ENCODE measurements around the gene SRBD1.

The SRBD1 gene

DNA sequence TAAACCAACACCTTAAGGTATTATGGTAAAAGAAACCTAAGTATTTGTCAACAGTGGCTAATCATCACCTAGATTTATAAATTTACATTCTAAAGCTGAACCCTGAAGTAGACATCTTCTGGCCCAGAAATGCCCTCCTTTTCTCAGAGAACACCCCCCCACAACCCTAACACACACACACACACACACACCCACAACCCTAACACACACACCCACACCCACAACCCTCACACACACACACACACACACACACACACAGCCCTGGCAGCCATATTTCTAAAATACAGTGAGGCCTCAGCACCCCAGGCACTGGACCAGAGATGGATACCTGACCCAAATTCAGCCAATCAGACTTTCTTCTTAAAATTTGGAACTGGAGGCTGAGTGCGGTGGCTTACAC lies 14.3 kb downstream of the SRBD1 start:
- DNase-seq (ENCODE audit: low read depth in 2 of 3, low spot score in 2 of 3), result no peak

DNA sequence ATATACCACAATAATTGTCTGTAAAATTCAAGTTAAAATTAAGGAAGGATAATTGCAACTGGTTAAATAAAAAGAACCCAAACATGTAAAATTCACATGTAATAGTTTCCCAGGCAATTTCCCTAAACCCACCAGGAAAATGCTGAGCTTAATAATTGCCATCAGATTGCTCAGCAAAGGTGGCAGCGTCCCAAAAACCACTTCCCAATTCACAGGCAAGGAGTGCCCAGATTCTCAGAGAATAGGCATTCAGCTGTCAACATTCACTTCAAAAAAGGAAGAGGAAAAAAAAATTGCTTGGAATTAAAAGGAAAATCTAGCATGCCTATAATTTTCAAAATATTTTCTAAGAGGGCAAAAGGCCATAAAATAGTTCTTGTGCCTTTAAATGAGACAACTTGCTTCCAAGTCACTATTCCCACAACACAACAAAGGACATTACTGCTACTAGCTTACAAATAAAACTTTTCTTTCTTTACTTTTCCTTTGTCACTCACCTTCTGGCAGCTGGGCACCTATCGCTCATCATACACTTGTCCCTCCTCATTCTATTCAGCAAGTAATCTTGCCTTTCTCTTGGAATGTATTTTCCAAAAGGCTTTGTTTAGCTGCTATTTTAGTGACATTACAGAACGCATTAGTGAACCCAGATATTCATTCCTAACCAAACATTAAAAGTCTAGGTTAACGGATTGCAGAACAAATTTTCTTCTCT lies 15.2 kb downstream of the SRBD1 start:
- no peak for DNase-seq (ENCODE audit: low read depth in 2 of 3, low spot score in 2 of 3)

DNA sequence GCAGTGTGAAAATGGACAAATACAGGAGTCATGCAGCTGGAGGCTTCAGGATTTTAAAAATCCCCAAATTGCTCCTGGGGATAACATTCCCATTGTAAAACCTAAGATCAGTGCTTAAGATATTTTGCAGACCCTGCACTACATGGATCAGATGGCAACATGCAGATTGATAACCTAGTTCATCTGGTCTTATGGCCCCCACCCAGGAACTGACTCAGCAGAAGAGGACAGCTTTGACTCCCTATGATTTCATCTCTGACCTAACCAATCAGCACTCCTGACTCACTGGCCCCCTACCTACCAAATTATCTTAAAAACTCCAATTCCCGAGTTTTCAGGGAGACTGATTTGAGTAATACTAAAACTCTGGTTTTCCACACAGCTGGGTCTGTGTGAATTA lies 20.0 kb downstream of the SRBD1 start:
- DNase-seq (ENCODE audit: low read depth in 2 of 3, low spot score in 2 of 3), result no peak

DNA sequence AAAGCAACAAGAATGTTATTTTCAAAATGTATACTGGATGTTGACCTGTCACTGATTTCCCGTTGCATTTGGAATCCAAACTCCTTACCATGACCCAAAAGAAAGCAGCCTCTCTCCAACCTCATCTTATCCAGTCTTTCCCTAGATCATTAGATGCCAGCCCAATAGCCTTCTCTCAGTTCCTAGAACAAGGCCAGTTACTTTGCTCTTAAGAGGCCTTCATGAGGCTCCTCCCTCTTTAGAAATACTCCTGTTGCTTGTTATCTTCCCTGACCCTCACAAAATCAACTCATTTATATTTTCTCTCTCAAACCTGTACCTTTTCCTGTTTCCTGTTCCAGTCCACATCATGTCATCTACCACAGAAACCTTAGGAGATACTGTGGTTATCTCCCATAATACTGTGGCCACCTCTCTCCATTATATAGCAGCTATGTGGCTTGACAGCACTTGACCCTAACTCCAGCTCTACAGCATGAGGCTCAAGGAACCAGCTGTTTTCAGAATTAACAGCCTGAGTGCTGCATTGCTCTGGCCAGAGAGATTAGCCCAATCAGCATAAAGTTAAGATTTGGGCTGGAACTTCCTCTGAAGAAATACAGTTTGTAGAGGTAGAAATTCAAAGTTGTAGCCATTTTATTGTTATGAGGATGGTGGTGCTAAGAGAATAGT lies 22.8 kb downstream of the SRBD1 start:
- no peak for DNase-seq (ENCODE audit: low read depth in 2 of 3, low spot score in 2 of 3)

DNA sequence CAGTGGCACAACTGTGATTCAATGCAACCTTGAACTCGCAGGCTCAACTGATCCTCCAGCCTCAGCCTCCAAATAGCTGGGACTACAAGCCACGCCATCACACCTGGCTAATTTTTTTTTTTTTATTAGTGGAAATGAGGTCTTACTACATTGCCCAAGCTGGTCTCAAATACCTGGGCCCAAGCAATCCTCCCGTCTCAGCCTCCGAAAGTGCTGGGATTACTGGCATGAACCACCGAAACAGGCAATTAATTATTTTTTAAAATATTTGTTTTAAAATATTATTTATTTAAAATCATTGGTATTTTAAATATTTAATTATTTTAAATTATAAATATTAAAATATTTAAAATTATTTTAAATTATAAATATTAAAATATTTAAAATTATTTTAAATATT lies 24.5 kb downstream of the SRBD1 start:
- no peak for DNase-seq (ENCODE audit: low read depth in 2 of 3, low spot score in 2 of 3)

DNA sequence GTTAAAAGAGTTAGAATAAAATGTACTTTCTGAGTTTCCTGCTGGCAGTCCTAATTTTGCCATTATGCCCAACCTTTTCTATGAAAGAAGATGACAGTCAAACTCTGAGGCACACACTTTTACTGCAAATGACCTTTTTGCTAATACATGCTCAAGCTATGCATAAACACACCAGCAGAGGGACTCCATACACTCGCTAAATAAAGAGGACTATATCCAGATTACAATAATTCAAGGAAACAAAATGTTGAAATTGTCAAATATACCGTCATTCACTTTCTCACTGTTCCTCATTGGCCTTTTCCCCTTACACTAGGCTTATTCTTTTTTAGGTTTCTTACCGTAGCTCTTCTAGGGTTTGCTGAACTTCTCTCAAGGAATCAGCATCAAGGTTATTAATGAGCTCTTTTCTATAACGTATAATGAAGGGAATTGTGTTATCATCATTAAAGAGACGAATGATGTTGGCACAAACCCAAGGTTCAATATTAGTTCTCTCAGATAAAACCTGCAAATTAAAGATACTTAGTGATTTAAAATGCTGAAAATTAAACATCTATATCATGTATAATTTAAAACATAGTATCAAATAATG lies 25.7 kb downstream of the SRBD1 start:
- no peak for DNase-seq (ENCODE audit: low read depth in 2 of 3, low spot score in 2 of 3)

DNA sequence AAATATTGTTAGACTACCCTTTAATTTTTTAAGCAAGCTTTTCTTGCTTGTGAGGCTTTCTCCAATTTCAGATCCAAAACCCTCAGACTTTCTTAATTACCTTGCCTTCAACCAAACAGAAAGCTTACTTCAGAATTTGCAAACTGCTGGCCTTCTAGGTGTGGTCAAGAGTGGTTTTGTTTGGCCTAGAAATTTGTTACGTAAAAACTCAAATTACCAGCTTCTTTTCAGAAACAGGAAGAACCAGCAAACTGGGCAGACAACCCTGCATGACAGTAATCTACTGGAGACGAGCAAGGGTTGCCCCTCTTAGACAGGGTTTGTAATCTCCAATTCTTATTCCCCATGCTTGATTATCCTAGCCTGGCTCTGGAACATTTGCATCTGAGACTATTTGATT lies 27.1 kb downstream of the SRBD1 start:
- no peak for DNase-seq (ENCODE audit: low read depth in 2 of 3, low spot score in 2 of 3)

DNA sequence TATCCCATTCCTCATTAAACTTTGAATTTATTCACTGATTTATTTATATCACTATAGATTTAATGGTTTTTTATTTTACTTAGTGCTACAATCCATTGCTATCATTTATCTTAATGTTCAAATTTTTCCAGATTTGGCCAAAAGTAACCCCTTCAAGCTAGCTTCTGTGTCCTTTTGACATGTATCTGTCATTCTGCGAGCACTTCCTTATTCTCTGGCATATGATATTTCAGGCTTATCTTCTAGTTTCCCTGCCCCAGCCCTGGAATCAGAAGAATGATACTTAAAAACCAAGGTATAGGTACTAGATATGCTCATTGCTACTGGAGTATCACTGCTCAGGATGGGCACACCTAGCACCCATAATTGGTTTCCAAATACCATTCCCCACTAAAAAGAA lies 28.5 kb downstream of the SRBD1 start:
- no peak for DNase-seq (ENCODE audit: low read depth in 2 of 3, low spot score in 2 of 3)

DNA sequence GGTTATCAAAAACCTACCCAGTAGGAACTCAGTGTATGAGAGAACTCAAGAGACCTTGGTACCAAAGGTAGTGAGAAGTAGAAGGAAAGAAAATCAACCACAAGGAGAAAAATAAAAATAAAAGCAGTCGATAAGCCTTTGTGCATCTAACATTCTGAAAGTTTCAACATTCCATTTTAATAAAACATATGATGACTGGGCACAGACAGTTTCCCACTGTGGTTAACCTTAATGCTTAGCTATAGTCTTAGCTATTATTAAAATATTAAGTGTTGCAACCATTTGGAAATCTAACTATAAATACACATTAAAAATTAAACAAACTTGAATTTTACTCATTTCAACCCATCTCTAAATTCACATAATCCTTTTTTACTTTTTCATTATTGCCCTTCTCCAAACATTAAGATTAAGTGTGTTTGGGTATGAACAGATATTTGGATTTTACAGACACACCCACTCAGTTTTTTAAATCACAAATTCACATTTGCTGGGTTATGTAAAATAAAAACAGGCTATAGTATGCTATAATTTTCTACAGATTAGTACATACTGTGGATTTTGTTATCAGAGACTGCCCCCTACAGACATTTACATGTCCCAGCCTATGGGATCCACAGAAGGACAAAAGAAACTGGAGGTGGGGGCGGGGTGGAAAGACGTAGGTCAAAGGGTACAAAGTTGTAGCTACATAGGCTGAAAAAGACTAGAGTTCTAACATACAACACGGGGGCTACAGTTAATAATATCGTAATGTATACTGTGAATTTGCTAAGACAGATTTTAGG lies 32.8 kb downstream of the SRBD1 start:
- DNase-seq (ENCODE audit: low read depth in 2 of 3, low spot score in 2 of 3), result no peak

DNA sequence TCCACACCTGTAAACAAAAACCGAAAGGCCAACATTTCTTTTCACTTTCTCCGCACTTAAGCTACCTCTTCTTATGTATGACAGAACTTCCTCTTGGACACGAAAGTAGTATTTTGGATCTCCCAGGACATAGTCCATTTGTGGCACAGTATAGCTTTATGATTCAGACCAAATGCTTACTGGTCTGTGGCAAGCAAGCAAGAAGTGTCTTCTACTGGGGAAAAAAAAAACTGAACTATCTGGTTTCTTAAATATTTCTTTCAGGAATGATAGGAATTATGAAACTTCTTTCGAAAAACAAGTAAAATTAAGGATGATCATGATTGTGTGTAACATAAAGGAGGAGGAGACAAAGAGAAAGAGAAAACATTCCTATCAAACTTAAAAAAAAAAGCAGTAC lies 33.6 kb downstream of the SRBD1 start:
- no peak for DNase-seq (ENCODE audit: low read depth in 2 of 3, low spot score in 2 of 3)

DNA sequence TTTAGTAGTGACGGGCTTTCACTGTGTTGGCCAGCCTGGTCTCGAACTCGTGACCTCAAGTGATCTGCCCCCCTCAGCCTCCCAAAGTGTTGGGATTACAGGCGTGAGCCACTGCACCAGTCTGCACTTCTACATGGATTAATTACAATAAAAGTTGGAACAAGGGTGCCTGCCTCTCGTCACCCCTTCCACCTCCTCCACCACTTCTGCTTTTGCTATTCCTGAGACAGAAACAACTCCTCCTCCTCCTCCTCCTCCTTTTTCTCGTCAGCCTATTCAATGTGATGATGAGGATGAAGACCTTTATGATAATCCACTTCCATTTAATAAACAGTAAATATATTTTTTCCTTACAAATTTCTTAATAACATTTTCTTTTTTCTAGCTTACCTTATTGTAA lies 35.2 kb downstream of the SRBD1 start:
- no peak for DNase-seq (ENCODE audit: low read depth in 2 of 3, low spot score in 2 of 3)

DNA sequence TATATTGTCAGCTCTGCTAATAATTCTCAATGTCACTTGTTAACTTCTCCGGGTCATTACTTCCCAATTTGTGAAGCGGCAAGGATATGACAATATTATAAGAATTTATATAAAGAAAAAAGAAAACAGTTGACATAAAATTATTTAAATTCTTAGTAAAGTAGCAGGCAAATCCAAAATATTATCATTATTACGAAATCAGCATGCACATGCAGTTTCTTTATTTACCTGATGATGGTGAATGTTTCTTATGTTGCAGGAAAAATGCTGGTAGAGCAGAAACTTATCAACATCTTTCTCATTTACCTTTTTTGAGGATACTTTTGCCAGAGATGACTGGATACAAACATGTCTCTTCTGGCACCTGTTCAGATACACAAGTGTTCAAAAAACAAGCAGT lies 38.1 kb downstream of the SRBD1 start:
- no peak for DNase-seq (ENCODE audit: low read depth in 2 of 3, low spot score in 2 of 3)

DNA sequence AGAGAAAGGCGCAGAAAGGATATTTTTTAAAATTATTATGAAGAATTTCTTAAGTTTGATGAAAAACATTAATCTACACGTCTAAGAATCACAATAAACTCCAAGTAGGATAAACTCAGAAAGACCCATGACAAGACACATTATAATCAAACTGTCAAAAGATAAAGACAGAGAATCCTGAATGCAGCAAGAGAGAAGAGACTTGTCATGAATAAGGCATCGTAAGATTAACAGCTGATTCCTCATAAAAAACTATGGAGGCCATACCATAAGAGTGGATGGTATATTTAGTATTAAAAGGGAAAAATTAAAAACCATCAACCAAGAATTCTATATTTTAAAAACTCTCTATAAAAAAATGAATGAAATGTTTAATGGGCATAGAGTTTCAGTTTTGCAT lies 39.1 kb downstream of the SRBD1 start:
- DNase-seq (ENCODE audit: low read depth in 2 of 3, low spot score in 2 of 3), result no peak

DNA sequence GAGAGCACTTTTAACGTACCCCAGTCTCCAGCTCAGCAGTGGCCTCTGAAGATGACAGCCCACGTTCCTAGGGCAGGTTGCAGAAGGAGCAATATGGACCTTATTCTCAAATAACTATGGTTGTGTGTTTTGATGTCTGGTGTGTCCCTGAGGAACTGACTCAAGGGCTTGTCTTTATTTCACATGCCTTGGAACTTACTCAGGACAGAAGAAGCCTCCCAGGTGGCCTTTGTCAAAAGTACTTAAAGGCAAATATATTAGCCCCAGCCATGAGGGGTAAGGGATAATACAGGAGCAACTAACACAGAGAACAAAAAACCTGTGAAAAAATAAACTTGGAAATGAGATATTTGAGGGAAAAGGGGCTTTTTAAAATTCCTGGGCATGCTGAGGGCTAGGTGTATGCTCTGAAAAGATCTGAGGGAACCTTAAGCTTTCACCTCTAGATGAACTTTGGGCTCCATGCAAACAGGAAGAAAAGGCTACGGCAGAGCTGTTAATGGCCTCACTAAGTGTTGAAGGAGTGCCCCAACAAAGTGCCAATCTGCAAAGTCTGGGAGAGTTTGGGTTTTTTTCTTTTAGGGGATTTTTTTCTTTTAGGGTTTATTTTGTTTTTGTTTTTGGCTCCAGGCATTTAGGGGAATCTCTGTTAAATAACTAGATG lies 40.3 kb downstream of the SRBD1 start:
- DNase-seq (ENCODE audit: low read depth in 2 of 3, low spot score in 2 of 3), result no peak

DNA sequence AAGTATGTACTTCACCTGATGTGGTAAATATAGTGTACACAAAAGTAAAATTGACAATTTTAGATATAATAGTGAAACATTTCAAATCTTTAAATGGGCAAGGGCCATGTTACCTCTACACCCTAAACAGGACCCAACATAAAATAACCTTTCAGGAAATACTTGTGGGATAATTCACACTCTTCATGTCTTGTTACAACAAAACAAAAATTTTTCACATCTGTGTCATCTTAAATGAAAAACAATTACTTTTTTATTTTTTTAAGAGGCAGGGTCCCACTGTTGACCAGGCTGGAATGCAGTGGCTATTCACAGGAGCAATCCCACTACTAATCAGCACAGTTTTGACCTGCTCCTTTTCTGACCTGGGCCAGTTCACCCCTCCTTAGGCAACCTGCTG lies 42.1 kb downstream of the SRBD1 start:
- no peak for DNase-seq (ENCODE audit: low read depth in 2 of 3, low spot score in 2 of 3)

DNA sequence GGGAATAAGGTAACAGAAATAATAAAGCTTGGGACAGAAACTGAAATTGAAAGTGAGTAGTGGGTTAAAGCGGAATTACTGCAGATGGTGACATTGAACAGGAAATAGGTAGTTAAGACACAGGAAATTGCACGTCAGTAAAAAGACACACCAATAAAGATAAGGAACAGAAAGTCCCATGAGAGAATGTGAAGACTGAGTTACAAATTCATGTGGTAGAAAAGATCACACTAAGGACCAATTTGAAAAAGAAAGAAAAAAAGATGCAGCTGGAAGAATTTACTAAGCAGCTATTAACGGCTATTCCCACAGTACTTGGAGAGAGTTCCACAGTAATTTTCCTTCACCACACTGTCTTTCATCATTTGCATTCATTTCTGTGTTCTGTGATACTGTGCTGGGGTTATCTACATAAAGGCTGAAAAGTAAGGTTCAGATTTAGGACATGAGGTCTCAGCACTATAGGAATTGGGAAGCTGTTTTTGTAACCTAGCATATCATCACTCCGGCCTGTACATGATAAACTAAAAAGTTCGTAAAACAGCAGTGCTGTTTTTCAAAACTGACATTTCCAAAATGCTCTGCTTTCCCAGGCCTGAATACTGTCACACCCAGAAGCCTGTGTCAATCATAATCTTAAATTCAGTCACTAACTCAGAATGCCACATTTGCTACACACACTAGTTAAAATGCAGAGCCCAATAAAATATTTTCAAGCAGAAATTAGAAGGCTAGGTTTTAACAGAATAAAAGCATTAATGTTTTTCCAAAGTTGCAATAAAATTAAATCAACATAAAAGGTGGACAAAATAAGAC lies 42.9 kb downstream of the SRBD1 start:
- DNase-seq (ENCODE audit: low read depth in 2 of 3, low spot score in 2 of 3), result no peak

DNA sequence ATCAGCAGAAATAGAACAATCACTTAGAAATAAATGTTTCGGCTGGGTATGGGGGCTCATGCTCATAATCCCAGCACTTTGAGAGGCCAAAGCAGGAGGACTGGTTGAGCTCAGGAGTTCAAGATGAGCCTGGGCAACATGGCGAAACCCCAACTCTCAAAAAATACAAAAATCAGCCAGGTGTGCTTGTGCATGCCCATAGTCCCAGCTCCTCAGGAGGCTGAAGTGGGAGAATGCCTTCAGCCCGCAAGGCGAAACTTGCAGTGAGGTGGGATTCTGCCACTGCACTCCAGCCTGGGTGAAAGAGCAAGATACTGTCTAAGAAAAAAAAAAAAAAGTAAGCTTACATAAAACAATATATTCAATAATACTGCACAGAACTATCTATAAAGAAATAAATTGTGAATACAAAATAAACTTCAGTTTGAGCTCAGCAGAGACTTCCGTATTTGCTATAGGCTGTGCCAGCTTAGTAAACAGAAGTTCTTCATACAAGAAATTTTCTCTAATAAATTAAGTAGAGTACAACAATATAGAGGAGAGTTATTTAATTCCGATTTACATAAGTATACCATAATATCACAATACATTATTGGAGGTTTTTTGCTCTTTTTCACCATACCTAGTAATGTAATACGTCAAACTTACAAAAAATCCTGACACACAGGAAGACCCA lies 43.6 kb downstream of the SRBD1 start:
- no peak for DNase-seq (ENCODE audit: low read depth in 2 of 3, low spot score in 2 of 3)

DNA sequence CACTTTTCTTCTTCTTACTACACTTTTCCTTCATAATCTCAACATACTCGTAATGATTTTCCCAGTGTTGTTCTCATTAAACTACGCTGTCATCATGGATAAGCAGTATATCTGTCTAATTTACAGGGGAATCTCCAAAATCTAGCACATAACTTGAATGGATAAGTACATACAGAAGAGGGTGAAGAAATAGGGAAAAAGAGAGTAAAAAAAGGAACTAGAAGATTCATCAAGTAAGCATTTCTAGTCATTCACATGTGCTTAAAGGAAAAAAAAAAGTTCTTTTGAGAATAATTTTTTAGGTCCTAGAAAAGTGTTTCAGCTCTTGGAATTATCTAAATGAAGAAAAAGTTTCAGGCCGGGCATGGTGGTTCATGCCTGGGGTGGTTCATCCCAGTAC lies 51.6 kb downstream of the SRBD1 start:
- DNase-seq (ENCODE audit: low read depth in 2 of 3, low spot score in 2 of 3), result no peak

DNA sequence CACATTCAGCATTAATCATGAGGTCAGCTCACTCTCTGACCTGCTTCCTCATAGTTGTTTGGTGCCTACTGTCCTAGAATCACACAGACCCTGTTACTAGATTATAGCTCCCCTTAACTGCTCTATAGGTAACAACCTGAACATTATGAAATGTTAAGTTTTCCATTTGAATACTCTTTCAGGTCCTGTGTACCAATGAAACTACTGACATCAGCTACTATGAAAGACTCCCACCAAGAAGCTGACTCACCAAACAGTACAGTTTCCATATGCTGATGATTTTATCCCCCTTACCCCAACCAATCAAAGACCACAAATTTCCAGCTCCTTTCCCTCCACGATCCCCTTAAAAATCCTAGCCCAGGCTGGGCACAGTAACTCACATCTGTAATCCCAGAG lies 56.3 kb downstream of the SRBD1 start:
- DNase-seq (ENCODE audit: low read depth in 2 of 3, low spot score in 2 of 3), result no peak

Data from activated CD8-positive, alpha-beta memory T cell treated with anti-CD3 and anti-CD28 coated beads for 48 hours (primary cell).